HTERT RPE-1 (cell line): Measurements from ENCODE around the gene LZTFL1.

Source experiments
- in situ Hi-C: fragments of 300-500 bp; cut with MboI; formaldehyde crosslinking; loops from 4 replicates; pipeline ENCODE4 v1.14.3; 2020; ENCODE audit warnings: low sequenced_read_pairs

The LZTFL1 gene

DNA sequence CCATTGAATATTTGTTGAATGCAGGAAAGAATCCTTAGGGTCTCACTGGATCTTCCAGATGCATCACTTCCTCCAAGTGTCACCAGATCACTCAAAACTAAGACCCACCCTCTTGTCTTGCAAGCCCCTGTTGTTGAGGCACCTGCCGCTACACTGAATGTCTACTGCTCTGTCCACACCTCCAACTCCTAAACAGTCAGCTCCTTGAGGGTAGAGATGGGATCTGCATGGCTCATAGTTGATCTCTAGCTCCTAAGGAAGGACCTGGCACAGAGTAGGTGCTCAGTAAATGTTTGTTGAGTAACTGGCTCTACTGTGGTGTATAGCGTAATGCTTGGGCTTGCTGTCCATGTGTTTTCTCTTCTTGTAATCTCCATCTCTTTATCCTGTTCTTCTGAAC, 54.4 kb downstream of the LZTFL1 start:
- in situ Hi-C loops, result no loop called here

DNA sequence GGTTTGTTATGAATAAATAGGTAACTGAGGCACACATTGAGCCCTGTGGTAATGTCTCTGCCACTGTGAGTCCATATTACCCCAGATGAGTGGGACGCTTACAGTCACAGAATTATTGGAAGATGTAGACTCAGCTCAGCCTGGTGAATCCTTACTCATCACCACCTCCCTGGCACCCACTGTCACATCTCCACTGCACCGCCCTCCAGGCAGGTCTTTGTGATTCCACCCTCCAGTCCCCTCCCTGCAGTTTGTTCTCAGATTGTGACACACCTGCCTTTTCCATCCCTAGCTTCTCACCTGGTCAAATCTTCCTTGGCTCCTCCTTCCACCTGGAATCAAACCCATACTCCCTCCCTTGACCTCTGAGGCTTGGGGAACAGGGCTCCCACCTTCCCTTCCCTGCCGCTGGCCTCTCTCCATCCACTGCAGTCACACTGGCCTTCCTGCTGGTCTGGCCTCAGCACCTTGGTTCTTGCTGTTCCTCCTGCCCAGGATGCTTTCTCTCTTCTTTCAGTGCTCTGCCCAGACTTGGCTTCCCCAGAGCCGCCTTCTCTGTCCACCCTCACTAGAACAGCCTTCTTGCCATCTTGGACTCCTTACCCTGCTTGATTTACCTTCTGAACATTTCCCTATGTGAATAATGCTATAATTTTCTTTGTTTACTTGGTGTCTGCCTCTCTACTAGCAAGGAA, 55.0 kb downstream of the LZTFL1 start:
- in situ Hi-C loops, result no loop called here

- in situ Hi-C loops, result no loop called here
These were observed 56.2 kb downstream of the LZTFL1 start for GRCh38 chr3:45785605-45786150.

DNA sequence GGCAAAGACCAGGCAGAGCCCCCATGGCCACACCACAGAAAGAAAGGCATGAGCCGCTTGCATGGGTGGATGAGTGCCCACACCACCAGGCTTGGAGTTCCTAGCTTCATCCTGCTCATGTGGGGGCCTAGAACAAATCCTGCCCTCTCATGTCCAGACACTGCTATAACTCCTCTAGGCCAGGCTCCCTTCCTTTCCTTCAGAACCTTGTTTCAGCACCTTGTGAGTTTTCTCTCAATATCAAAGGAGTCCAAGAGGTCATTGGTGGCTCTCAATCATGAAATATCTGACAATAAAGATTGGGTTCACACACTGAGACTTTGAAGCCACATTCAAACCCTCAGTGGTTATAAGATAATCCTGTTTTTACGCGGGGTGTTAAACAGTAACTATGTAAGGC, 58.3 kb downstream of the LZTFL1 start:
- in situ Hi-C loops, result no loop called here

DNA sequence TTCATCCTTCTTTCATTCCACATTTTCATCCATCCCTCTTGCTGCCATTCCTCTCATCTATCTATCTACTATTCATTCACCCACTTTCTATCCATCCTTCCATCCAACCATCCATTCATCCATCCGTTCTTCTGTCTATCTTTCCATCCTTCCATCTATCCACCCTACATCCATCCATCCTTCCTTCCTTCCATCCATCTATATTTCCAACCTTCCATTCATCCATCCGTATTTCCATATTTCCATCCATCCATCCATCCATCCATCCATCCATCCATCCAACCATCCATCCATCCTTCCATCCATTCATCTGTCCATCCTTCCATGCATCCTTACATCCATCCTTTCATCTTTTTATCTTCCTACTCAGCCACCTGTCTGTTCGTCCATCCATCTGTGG, 59.5 kb downstream of the LZTFL1 start:
- in situ Hi-C loops, result no loop called here

DNA sequence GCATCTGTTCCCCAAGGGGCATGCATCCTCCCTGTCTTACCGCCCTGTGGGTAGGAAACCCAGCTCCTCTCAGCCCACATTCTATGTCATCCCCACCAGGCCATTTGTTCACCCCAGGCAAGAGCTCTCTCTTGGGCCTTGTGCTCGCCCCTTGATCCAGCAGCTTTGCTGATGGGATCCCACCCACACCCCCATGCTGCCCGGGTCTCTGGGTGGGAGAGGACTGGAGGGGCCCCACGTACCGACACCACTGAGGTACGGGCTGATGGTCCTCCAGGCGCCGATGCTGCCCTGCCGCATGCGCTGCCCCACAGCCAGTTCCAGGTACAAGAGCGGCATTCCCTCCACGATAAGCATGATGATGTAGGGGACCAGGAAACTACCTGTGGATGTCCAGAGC, 60.1 kb downstream of the LZTFL1 start:
- in situ Hi-C loops, result no loop called here

- in situ Hi-C loops, result no loop called here
These were observed 60.6 kb downstream of the LZTFL1 start for GRCh38 chr3:45781271-45781670.

DNA sequence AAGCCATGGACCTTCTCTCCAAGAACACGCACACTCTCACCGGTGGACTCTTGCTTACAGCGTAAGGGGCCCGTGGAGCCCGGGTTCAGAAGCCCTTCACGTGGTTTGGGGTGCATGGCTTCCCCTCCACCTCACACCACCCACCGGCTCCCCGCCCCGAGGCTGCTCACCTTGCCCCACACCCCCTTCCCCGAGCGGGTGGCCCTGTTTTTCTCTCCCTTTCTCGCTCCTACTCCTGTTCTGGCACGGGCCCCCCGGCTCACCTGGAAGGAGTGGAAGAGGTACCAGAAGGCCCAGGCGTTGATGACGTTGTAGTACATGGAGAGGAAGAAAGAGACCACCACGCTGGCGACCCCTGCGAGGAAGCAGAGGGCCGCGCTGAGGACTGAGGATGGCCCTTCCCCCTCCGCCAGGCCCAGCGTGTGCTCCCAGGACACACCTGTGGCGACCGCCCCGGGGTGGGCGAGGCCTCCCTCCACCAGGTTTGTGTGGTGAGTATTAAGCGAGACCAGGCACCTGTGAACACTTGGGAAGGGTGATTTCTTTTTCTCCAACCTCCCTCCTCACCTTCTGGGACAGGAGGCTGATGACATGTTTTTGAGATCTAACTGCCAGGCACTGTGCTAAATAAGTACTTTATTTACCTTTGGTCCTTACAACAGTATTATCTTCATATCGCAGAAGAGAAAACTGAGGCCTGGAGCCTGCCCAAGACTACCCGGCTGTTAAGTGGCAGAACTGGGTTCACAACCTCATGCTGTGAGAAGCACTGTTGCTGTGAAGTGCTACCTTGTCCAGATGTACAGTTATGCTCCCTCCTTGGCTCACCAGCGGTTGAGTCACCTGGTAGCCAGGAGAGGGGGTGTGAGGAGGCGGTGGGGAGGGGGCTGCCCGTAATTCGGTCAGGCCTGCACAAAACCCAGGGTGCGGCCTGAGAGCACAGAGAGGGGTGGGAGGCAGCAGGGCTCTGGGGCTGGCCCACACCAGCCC, 61.9 kb downstream of the LZTFL1 start:
- in situ Hi-C loops, result no loop called here

DNA sequence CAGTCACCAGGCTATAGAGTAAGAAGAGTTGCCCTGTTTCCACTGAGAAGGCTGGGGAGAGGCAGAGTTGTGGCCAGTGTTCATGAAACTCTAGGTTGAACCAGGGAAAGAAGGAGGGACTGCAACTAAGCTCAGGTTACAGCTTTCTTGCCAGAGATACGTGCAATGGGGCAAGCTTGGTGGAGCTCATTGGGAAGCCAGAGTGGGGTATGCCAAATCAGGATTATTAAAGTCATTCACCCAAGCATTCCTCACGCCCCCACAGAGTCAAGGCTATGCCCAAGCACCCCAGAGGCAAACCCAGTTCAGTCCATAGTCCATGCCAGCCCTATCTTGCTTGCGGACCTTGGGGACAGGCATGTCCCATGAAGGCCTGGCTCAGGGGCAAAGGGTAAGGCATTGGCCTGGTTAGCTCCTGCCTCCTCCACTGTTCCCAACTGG, 63.1 kb downstream of the LZTFL1 start:
- in situ Hi-C loops, result no loop called here

- in situ Hi-C loops, result no loop called here
These were observed 64.1 kb downstream of the LZTFL1 start for GRCh38 chr3:45777746-45778386.

DNA sequence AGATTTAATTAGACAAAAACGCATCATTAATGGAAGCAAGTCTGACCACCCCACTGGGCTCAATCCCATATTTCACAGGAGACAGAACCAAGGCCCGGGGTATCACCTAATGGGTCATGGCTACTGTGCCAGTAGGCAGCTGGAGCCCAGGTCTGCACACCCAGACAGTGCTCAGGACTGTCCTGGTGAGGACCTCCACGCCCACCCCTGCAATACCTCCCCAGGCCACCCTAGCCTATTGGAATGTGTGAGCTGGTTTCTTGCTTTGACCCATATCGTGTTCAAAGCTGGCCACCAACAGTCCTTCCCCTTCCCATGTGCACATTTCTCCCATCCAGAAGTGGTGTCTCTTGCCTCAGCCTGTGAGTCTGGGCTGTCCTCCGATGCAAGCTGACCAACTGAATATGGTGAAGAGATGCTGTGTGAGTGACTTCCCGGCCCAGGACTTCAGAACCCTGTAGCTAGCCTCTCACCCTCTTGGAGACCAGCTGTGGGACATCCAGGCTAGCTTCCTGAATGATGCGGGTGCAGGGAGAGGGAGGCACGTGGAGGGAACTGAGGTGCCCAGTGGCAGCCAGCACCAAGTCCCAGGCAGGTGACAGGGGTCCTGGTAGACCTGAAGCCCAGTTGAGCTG, 64.7 kb downstream of the LZTFL1 start:
- in situ Hi-C loops, result no loop called here

GRCh38 chr3:45776611-45777010, 65.3 kb downstream of the LZTFL1 start:
- in situ Hi-C loops, result no loop called here

- in situ Hi-C loops, result no loop called here
These were observed 65.7 kb downstream of the LZTFL1 start for GRCh38 chr3:45776301-45776595.

DNA sequence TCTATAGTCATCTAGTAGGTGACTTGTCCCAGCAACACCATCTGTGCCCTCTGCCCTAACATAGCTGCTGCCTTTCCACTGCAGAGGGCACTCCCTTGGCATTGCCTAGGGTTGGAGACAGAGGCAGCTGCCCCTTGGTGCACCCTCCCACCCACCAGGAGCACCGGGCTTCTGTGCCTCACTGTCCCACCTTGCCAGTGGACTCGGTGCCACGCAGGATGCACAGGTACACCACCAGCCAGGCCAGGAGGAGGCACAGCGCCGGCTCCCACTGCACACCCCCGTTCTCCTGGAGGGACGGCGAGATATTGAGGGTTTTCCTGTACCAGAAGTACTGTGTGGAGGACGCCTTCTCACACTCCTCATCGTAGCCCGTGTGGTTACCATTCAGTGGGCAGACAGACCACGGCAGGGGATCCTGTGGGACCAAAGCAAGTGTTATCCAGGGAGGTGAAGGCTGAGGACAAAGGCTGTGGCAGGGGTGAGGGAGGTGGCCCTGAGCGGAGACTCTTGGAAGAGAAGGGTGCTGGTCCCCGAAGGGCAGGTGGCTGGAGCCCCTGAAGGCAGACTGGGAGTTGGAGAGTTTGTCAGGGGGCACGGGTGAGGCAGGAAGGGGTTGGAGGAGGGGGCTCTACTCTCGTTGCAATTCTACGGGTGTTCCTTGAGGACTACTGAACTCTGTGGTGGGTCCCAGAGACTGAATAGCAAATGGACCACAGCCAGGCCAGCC, 66.2 kb downstream of the LZTFL1 start:
- in situ Hi-C loops, result no loop called here

DNA sequence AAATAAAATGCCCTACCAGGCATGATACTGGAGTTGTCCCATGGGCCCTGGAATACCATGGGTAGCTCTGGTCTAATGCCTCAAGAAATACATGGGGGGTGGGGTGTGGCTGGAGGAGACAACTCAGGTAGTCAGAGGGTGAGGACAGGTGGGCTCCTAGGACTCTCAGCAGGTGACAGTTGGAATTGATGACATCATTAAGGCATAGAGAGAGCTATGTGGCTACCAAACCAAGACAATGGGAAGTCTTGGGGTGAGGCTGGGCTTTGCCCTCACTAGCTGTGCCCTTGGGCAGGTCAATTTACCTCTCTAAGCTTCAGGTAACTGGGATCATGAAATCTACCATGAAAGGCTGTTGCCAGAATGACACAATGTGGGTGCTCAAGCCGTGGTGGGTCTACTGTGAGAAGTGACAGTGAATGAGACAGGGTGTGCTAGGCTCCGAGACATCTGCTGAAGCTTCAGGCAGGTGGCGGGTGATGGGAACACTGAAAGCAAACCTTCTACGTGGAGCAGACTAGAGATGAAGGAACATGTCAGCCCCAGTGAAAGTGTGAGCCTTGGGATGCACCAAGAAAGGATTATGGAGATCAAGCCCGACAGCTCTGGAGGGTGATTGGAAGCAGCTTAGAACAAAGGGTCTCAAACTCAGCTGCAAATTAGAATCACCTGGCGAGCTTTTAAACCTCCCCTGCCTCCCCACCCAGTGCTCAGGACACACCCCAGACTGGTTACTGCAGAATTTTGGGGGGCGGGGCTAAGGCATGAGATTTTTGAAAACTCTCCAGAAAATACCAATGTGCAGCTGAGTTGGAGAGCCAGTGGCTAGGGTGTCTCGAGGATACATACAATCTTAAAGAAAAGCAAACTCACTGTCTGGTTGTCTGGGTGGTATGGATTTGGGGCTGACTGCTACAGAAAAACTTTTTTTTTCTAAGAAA, 67.1 kb downstream of the LZTFL1 start:
- in situ Hi-C loops, result no loop called here

- in situ Hi-C loops, result no loop called here
These were observed 68.0 kb downstream of the LZTFL1 start for GRCh38 chr3:45773714-45774449.
